Body of pancreas (tissue), 4 donors: Measurements from ENCODE around the gene SOCS2. TPM values are rescaled to one million over a fixed set of nuclear protein-coding genes. Genes with fewer than 3 reads are reported as not detected.

Source experiments
- ATAC-seq: fragments of 150-250 bp; one replicate; pipeline ENCODE4 v1.9.1; 2016
- DNase-seq, 4 donors: peaks; one replicate each; pipeline ENCODE4 v3.0.0-alpha.2; 2019
- H3K27ac ChIP-seq, 4 donors: fragments of 200-600 bp; sonication (generic); 1 replicate in 3 of 4; 2 replicates in 1 of 4; pipeline versions ENCODE4 v1.5.1 to v1.6.1; 2016 to 2019; ENCODE audit warnings: mild to moderate bottlenecking in 1 of 4, mixed read lengths in 1 of 4, moderate library complexity in 1 of 4
- H3K27me3 ChIP-seq, 2 donors: fragments of 200-600 bp; sonication (generic); one replicate each; pipeline ENCODE4 v1.6.0; 2016; ENCODE audit warnings: mild to moderate bottlenecking in 1 of 2
- H3K36me3 ChIP-seq, 2 donors: fragments of 200-600 bp; sonication (generic); replicated peaks in 1 of 2; 2 replicates each; pipeline ENCODE4 v1.5.1; 2016; ENCODE audit warnings: low read depth in 2 of 2; ENCODE audit not compliant: insufficient read depth in 1 of 2
- H3K4me1 ChIP-seq: fragments of 200-600 bp; sonication (generic); one replicate; pipeline ENCODE4 v1.6.0; 2016
- H3K4me3 ChIP-seq, 2 donors: fragments of 200-600 bp; sonication (generic); 1 replicate in 1 of 2; 2 replicates in 1 of 2; pipeline ENCODE4 v1.5.1; 2016 to 2019
- H3K9me3 ChIP-seq, 3 donors: fragments of 200-600 bp; sonication (generic); 1 replicate in 2 of 3; 2 replicates in 1 of 3; pipeline ENCODE4 v1.5.1; 2016
- CTCF ChIP-seq, 7 experiments: fragments of 450-650 bp in 4 of 7; fragments of 200-600 bp in 3 of 7; sonication (generic) in 3 of 7; IDR thresholded peaks; one replicate each; pipeline ENCODE4 v1.5.1; 2016 to 2019; ENCODE audit warnings: antibody characterized with exemption in 7 of 7
- POLR2A ChIP-seq, 3 donors: fragments of 450-650 bp; IDR thresholded peaks; one replicate each; pipeline ENCODE4 v1.6.1; 2016; ENCODE audit warnings: antibody characterized with exemption in 3 of 3, mild to moderate bottlenecking in 2 of 3
- WGBS, 2 donors: methylation state at CpG; one replicate each; pipeline ENCODE4 v1.1.5; 2017; 5-methylcytosine and 5-hydroxymethylcytosine counted together
- intact Hi-C: fragments of 100-400 bp; cut with DNase I; formaldehyde crosslinking; loops from one replicate; pipeline ENCODE4 v1.15.1; 2023
- total RNA-seq, 2 donors: library from RNA; depleted of rRNA; stranded (reverse); fragments of >200 nt; gene quantifications; one replicate each; pipeline ENCODE4 v1.1.0, GENCODE V29; 2016

Gene SOCS2
- total RNA-seq, 2 donors from 2014 or later: 16.3 to 50.4 TPM

GRCh38 chr12:93533310-93533709 is 39.2 kb upstream of the SOCS2 start:
- H3K9me3 ChIP-seq: no peaks in the 10 kb centered on the region
- no peak overlapping the region for H3K4me3 ChIP-seq
- DNase-seq: no peak
- no peaks in the 10 kb centered on the region for H3K4me1 ChIP-seq
- H3K36me3 ChIP-seq: no peaks in the 10 kb centered on the region
- ATAC-seq: no peak
- no peaks in the 10 kb centered on the region for H3K27me3 ChIP-seq
- TF ChIP-seq CTCF (IDR thresholded peaks at IDR 0.05): no peak
- TF ChIP-seq POLR2A (IDR thresholded peaks at IDR 0.05): no peak
- intact Hi-C loops: no loop called here
- WGBS, 2 donors: 69 to 70% methylated on average over 5 of the region's 5 CpGs
- no peak overlapping the region for H3K27ac ChIP-seq

- no peaks in the 10 kb centered on the region for H3K9me3 ChIP-seq
- no peak overlapping the region for H3K27ac ChIP-seq
- H3K36me3 ChIP-seq: no peaks in the 10 kb centered on the region
- no peaks in the 10 kb centered on the region for H3K27me3 ChIP-seq
- no peak overlapping the region for H3K4me3 ChIP-seq
- WGBS, 2 donors: 60 to 71% methylated on average over 2 of the region's 2 CpGs
- H3K4me1 ChIP-seq: no peaks in the 10 kb centered on the region
- ATAC-seq (no peak), DNase-seq (no peak)
- TF ChIP-seq POLR2A (IDR thresholded peaks at IDR 0.05): no peak
- no peak for TF ChIP-seq CTCF (IDR thresholded peaks at IDR 0.05)
- intact Hi-C loops: no loop called here
These were observed 36.2 kb upstream of the SOCS2 start for GRCh38 chr12:93536111-93536765.

- no peak for ATAC-seq
- TF ChIP-seq CTCF (IDR thresholded peaks at IDR 0.05) (no peak), POLR2A (IDR thresholded peaks at IDR 0.05) (no peak)
- DNase-seq: no peak
- no peak overlapping the region for H3K4me3 ChIP-seq
- no peaks in the 10 kb centered on the region for H3K27me3 ChIP-seq
- no peaks in the 10 kb centered on the region for H3K9me3 ChIP-seq
- no peak overlapping the region for H3K27ac ChIP-seq
- intact Hi-C loops: no loop called here
- no peaks in the 10 kb centered on the region for H3K36me3 ChIP-seq
- 46 to 58% methylated on average over 5 of the region's 5 CpGs for WGBS, 2 donors
- no peaks in the 10 kb centered on the region for H3K4me1 ChIP-seq
These were observed 35.5 kb upstream of the SOCS2 start for GRCh38 chr12:93536766-93537488.

GRCh38 chr12:93537769-93538168 is 34.7 kb upstream of the SOCS2 start:
- 77 to 89% methylated on average over 5 of the region's 5 CpGs for WGBS, 2 donors
- intact Hi-C loops: no loop called here

More at GRCh38 chr12:93537769-93538168, 34.7 kb upstream of the SOCS2 start:
- TF ChIP-seq CTCF (IDR thresholded peaks at IDR 0.05) (no peak), POLR2A (IDR thresholded peaks at IDR 0.05) (no peak)
- DNase-seq: no peak
- no peak overlapping the region for H3K4me3 ChIP-seq
- ATAC-seq: no peak
- H3K36me3 ChIP-seq: no peaks in the 10 kb centered on the region
- H3K27ac ChIP-seq: no peak overlapping the region
- H3K9me3 ChIP-seq: no peaks in the 10 kb centered on the region
- no peaks in the 10 kb centered on the region for H3K4me1 ChIP-seq
- no peaks in the 10 kb centered on the region for H3K27me3 ChIP-seq
